Breast epithelium (tissue), 4 donors: Measurements from ENCODE around the gene RPS25. TPM values are rescaled to one million over a fixed set of nuclear protein-coding genes. Genes with fewer than 3 reads are reported as not detected.
"Not testable (repeated sequence)": the region's sequence is repeated elsewhere in the genome, so short reads cannot be mapped to it uniquely, and the experiment has no call there.

Experiments
- DNase-seq, 2 donors: peaks; one replicate each; pipeline ENCODE4 v3.0.0-alpha.2; 2019; ENCODE audit warnings: low spot score in 2 of 2
- H3K27ac ChIP-seq, 2 donors: fragments of 200-600 bp; sonication (generic) in 1 of 2; one replicate each; pipeline ENCODE4 v1.5.1; 2016 to 2019; ENCODE audit warnings: mild to moderate bottlenecking in 1 of 2
- H3K27me3 ChIP-seq, 2 donors: fragments of 200-600 bp; sonication (generic) in 1 of 2; one replicate each; pipeline versions ENCODE4 v1.5.1 to v1.6.0; 2017 to 2019; ENCODE audit warnings: control low read depth in 1 of 2, mild to moderate bottlenecking in 1 of 2
- H3K36me3 ChIP-seq: fragments of 200-600 bp; one replicate; pipeline ENCODE4 v1.5.1; 2019
- H3K4me1 ChIP-seq, 2 donors: fragments of 200-600 bp; sonication (generic); one replicate each; pipeline ENCODE4 v1.5.1; 2016 to 2019; ENCODE audit warnings: control low read depth in 1 of 2
- H3K4me3 ChIP-seq, 3 donors: fragments of 200-600 bp; sonication (generic); 1 replicate in 2 of 3; 2 replicates in 1 of 3; pipeline ENCODE4 v1.5.1; 2016 to 2019; ENCODE audit warnings: mild to moderate bottlenecking in 3 of 3, moderate library complexity in 2 of 3
- H3K9me3 ChIP-seq, 2 donors: fragments of 200-600 bp; sonication (generic) in 1 of 2; one replicate each; pipeline ENCODE4 v1.5.1; 2016 to 2019; ENCODE audit warnings: control low read depth in 1 of 2
- CTCF ChIP-seq, 3 donors: fragments of 450-650 bp; IDR thresholded peaks; one replicate each; pipeline ENCODE4 v1.5.1; 2016 to 2017; ENCODE audit warnings: antibody characterized with exemption in 3 of 3, mild to moderate bottlenecking in 3 of 3, moderate library complexity in 3 of 3
- POLR2A ChIP-seq: fragments of 450-650 bp; IDR thresholded peaks from one replicate; pipeline ENCODE4 v1.6.1; 2016; ENCODE audit warnings: antibody characterized with exemption, mild to moderate bottlenecking, moderate library complexity
- POLR2AphosphoS5 ChIP-seq, 3 donors: sonication (generic); formaldehyde crosslinking; IDR thresholded peaks; one replicate each; pipeline ENCODE4 v1.6.1; 2017; ENCODE audit warnings: antibody characterized with exemption in 3 of 3
- intact Hi-C: fragments of 100-400 bp; cut with DNase I; formaldehyde crosslinking; loops from one replicate; pipeline ENCODE4 v1.15.1; 2023; ENCODE audit warnings: low total_unique reads
- total RNA-seq, 3 donors: library from RNA; depleted of rRNA; stranded (reverse); fragments of >200 nt; gene quantifications; one replicate each; pipeline ENCODE4 v1.1.0, GENCODE V29; 2016

The RPS25 gene
- total RNA-seq, 3 donors from 2014 or later, result 1,984 to 3,403 (median 2,926) TPM

GRCh38 chr11:119041821-119042514 is 23.8 kb upstream of the RPS25 start:
- no peaks in the 10 kb centered on the region for H3K36me3 ChIP-seq
- DNase-seq, result no peak
- H3K4me1 ChIP-seq, result no peaks in the 10 kb centered on the region
- TF ChIP-seq POLR2AphosphoS5 (IDR thresholded peaks at IDR 0.05), result no peak
- TF ChIP-seq CTCF (IDR thresholded peaks at IDR 0.05), result no peak
- no peak for TF ChIP-seq POLR2A
- no peaks in the 10 kb centered on the region for H3K9me3 ChIP-seq
- H3K4me3 ChIP-seq, result no peak overlapping the region
- intact Hi-C loops, result no loop called here
- no peak overlapping the region for H3K27ac ChIP-seq
- H3K27me3 ChIP-seq, result no peaks in the 10 kb centered on the region

- H3K27ac ChIP-seq, H3K36me3 ChIP-seq, H3K4me3 ChIP-seq, intact Hi-C loops, H3K27me3 ChIP-seq, H3K4me1 ChIP-seq, DNase-seq, H3K9me3 ChIP-seq: not testable (repeated sequence)
These were observed 21.3 kb upstream of the RPS25 start for GRCh38 chr11:119039471-119039870.

- H3K27ac ChIP-seq, result no peak overlapping the region
- intact Hi-C loops, result no loop called here
- no peaks in the 10 kb centered on the region for H3K27me3 ChIP-seq
- no peaks in the 10 kb centered on the region for H3K36me3 ChIP-seq
- no peaks in the 10 kb centered on the region for H3K9me3 ChIP-seq
- H3K4me3 ChIP-seq, result no peak overlapping the region
- DNase-seq, result no peak
- H3K4me1 ChIP-seq, result no peaks in the 10 kb centered on the region
- TF ChIP-seq POLR2A (no peak), CTCF (IDR thresholded peaks at IDR 0.05) (no peak), POLR2AphosphoS5 (IDR thresholded peaks at IDR 0.05) (no peak)
These were observed 20.7 kb upstream of the RPS25 start for GRCh38 chr11:119038884-119039283.

GRCh38 chr11:119034813-119035212 is 16.7 kb upstream of the RPS25 start:
- H3K36me3 ChIP-seq, result no peaks in the 10 kb centered on the region
- intact Hi-C loops, result no loop called here
- H3K9me3 ChIP-seq, result no peaks in the 10 kb centered on the region
- peaks cover 0 to 2% of the 10 kb centered on the region in 2 donors for H3K4me1 ChIP-seq
- no peak for TF ChIP-seq POLR2AphosphoS5 (IDR thresholded peaks at IDR 0.05)
- no peak for TF ChIP-seq CTCF (IDR thresholded peaks at IDR 0.05)
- TF ChIP-seq POLR2A, result no peak
- no peak for DNase-seq
- no peaks in the 10 kb centered on the region for H3K27me3 ChIP-seq
- no peak overlapping the region for H3K27ac ChIP-seq
- no peak overlapping the region for H3K4me3 ChIP-seq

GRCh38 chr11:119033421-119033820 is 15.3 kb upstream of the RPS25 start:
- H3K4me3 ChIP-seq, H3K9me3 ChIP-seq, H3K36me3 ChIP-seq, H3K27ac ChIP-seq, DNase-seq, H3K27me3 ChIP-seq, intact Hi-C loops: not testable (repeated sequence)
- peaks cover 0 to 16% of the 10 kb centered on the region in 2 donors for H3K4me1 ChIP-seq

GRCh38 chr11:119031912-119032280 is 13.8 kb upstream of the RPS25 start:
- peaks cover 0 to 19% of the 10 kb centered on the region in 2 donors for H3K4me1 ChIP-seq
- DNase-seq, result no peak
- H3K27ac ChIP-seq, result no peak overlapping the region
- H3K36me3 ChIP-seq, result no peaks in the 10 kb centered on the region
- TF ChIP-seq POLR2AphosphoS5 (IDR thresholded peaks at IDR 0.05), result no peak
- TF ChIP-seq POLR2A, result no peak
- TF ChIP-seq CTCF (IDR thresholded peaks at IDR 0.05), result no peak
- intact Hi-C loops, result no loop called here
- no peaks in the 10 kb centered on the region for H3K27me3 ChIP-seq
- H3K4me3 ChIP-seq, result no peak overlapping the region
- H3K9me3 ChIP-seq, result no peaks in the 10 kb centered on the region
